Measurements from ENCODE around the gene NCCRP1.

DNA sequence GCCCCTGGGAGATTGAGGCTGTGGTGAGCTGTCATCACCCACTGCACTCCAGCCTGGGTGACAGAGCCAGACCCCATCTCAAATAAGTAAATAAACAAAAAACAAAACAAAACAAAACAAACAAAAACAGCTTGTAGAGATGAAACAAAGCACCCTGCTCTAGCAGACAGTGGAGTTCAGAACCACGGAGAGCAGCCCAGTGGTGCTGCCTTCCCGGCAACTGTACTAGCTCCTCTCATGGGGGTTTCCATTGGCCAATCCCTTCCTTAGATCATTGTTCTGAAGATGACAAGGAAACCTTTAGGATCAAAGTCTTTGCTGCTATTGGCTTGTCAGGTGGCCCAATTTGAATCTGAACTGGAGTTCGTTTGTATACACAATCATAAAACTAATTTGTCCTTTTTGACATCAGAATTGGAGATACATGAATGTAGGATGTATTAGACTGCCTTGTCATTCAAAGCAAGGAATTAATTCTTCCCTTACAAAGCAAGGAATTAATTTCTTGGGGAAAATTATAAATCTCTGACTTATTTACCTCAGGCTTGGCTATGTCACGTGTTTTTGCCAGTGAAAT lies 27.0 kb downstream of the NCCRP1 start:
- TF ChIP-seq CTCF (IDR thresholded peaks at IDR 0.05; ENCODE audit: poor library complexity, severe bottlenecking) (no peak), POLR2AphosphoS5 (IDR thresholded peaks at IDR 0.05) (no peak), EP300 (conservative IDR thresholded peaks at IDR 0.05; ENCODE audit: poor library complexity, severe bottlenecking) (no peak), TAF1 (IDR thresholded peaks at IDR 0.05; ENCODE audit: low read depth) (no peak), EZH2 (IDR thresholded peaks at IDR 0.05; ENCODE audit: borderline replicate concordance, insufficient read depth, low read length, poor library complexity, severe bottlenecking) (no peak), SMC3 (conservative IDR thresholded peaks at IDR 0.05; ENCODE audit: poor library complexity) (no peak)
- TF ChIP-seq, protein P1, sequence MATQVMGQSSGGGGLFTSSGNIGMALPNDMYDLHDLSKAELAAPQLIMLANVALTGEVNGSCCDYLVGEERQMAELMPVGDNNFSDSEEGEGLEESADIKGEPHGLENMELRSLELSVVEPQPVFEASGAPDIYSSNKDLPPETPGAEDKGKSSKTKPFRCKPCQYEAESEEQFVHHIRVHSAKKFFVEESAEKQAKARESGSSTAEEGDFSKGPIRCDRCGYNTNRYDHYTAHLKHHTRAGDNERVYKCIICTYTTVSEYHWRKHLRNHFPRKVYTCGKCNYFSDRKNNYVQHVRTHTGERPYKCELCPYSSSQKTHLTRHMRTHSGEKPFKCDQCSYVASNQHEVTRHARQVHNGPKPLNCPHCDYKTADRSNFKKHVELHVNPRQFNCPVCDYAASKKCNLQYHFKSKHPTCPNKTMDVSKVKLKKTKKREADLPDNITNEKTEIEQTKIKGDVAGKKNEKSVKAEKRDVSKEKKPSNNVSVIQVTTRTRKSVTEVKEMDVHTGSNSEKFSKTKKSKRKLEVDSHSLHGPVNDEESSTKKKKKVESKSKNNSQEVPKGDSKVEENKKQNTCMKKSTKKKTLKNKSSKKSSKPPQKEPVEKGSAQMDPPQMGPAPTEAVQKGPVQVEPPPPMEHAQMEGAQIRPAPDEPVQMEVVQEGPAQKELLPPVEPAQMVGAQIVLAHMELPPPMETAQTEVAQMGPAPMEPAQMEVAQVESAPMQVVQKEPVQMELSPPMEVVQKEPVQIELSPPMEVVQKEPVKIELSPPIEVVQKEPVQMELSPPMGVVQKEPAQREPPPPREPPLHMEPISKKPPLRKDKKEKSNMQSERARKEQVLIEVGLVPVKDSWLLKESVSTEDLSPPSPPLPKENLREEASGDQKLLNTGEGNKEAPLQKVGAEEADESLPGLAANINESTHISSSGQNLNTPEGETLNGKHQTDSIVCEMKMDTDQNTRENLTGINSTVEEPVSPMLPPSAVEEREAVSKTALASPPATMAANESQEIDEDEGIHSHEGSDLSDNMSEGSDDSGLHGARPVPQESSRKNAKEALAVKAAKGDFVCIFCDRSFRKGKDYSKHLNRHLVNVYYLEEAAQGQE (IDR thresholded peaks at IDR 0.05; ENCODE audit: borderline replicate concordance), result no peak
